ENCODE data around the gene ARPC1B. TPM values are rescaled to one million over a fixed set of nuclear protein-coding genes. Genes with fewer than 3 reads are reported as not detected.
"Not testable (repeated sequence)": the region's sequence is repeated elsewhere in the genome, so short reads cannot be mapped to it uniquely, and the experiment has no call there.

ARPC1B gene
- total and polyA plus RNA-seq, 2 experiments from 2014 or later = 485 to 599 TPM

- peaks cover 71% of the 10 kb centered on the region for H3F3A ChIP-seq (ENCODE audit: insufficient read depth)
- peak overlapping the region; percentile 54 for H3K4me2 ChIP-seq (ENCODE audit: unreplicated experiment)
- WGBS, 2 experiments (ENCODE audit: low coverage in 1 of 2, low lambda C conversion rate in 2 of 2, missing lambda C conversion rate in 2 of 2) = 87 to 88% methylated on average over 2 of the region's 2 CpGs
- no peaks in the 10 kb centered on the region for H3K27me3 ChIP-seq (replicated peaks; ENCODE audit: insufficient read depth)
- 0 out of 2 replicates have a peak, but pooled peaks cover 4% of the 10 kb centered on the region for H4K20me1 ChIP-seq (ENCODE audit: insufficient read depth)
- peaks cover 93% of the 10 kb centered on the region for H3K79me2 ChIP-seq (ENCODE audit: insufficient read depth)
- H3K9ac ChIP-seq = peak overlapping the region; percentile 51
- no peak for TF ChIP-seq EZH2 (IDR thresholded peaks at IDR 0.05; ENCODE audit: insufficient read depth, poor library complexity, severe bottlenecking)
- TF ChIP-seq EZH2phosphoT487 (IDR thresholded peaks at IDR 0.05; ENCODE audit: insufficient read depth, low read depth) = no peak
- peak overlapping the region; percentile 47 for H3K4me3 ChIP-seq
- peaks cover 27% of the 10 kb centered on the region for H3K36me3 ChIP-seq (ENCODE audit: low read depth)
- H3K9me2 ChIP-seq (ENCODE audit: insufficient read depth) = no peaks in the 10 kb centered on the region
- no peaks in the 10 kb centered on the region for H3K9me3 ChIP-seq (ENCODE audit: low read depth)
- peaks cover 44% of the 10 kb centered on the region for H3K4me1 ChIP-seq (ENCODE audit: insufficient read depth)
- in situ Hi-C loops (cut with MboI) = no loop called here
- H3K27ac ChIP-seq = peak overlapping the region; percentile 82
- peak; percentile 46 for DNase-seq
- H2AFZ ChIP-seq = no peak overlapping the region
Observed at GRCh38 chr7:99331002-99331401, 43.5 kb upstream of the ARPC1B start.

- TF ChIP-seq EZH2phosphoT487 (IDR thresholded peaks at IDR 0.05; ENCODE audit: insufficient read depth, low read depth) (no peak), EZH2 (IDR thresholded peaks at IDR 0.05; ENCODE audit: insufficient read depth, poor library complexity, severe bottlenecking) (no peak)
- Histone ChIP-seq H3K27me3 (replicated peaks; ENCODE audit: insufficient read depth) (no peaks in the 10 kb centered on the region), H2AFZ (no peak overlapping the region), H3K4me3 (no peak overlapping the region), H4K20me1 (ENCODE audit: insufficient read depth) (no peaks in the 10 kb centered on the region), H3K4me1 (ENCODE audit: insufficient read depth) (no peaks in the 10 kb centered on the region), H3K9ac (no peak overlapping the region), H3K79me2 (ENCODE audit: insufficient read depth) (peaks cover 98% of the 10 kb centered on the region), H3K36me3 (ENCODE audit: low read depth) (peaks cover 83% of the 10 kb centered on the region), H3K9me3 (ENCODE audit: low read depth) (no peaks in the 10 kb centered on the region), H3K4me2 (ENCODE audit: unreplicated experiment) (no peak overlapping the region), H3K9me2 (ENCODE audit: insufficient read depth) (no peaks in the 10 kb centered on the region), H3K27ac (no peak overlapping the region), H3F3A (ENCODE audit: insufficient read depth) (0 out of 2 replicates have a peak, but pooled peaks cover 8% of the 10 kb centered on the region)
- in situ Hi-C loops (cut with MboI) = no loop called here
- WGBS, 2 experiments (ENCODE audit: low coverage in 1 of 2, low lambda C conversion rate in 2 of 2, missing lambda C conversion rate in 2 of 2) = 96 to 98% methylated on average over 3 of the region's 3 CpGs
- no peak for DNase-seq
Observed at GRCh38 chr7:99339595-99339994, 34.9 kb upstream of the ARPC1B start.

- no peak for DNase-seq
- in situ Hi-C loops (cut with MboI) = no loop called here
- H3K4me3 ChIP-seq = no peak overlapping the region
- no peak overlapping the region for H3K9ac ChIP-seq
- H3K79me2 ChIP-seq (ENCODE audit: insufficient read depth) = peaks cover 98% of the 10 kb centered on the region
- no peaks in the 10 kb centered on the region for H3K4me1 ChIP-seq (ENCODE audit: insufficient read depth)
- H4K20me1 ChIP-seq (ENCODE audit: insufficient read depth) = no peaks in the 10 kb centered on the region
- no peak overlapping the region for H3K4me2 ChIP-seq (ENCODE audit: unreplicated experiment)
- no peak overlapping the region for H3K27ac ChIP-seq
- H3K9me3 ChIP-seq (ENCODE audit: low read depth) = no peaks in the 10 kb centered on the region
- 0 out of 2 replicates have a peak, but pooled peaks cover 7% of the 10 kb centered on the region for H3F3A ChIP-seq (ENCODE audit: insufficient read depth)
- 84 to 85% methylated on average over 3 of the region's 3 CpGs for WGBS, 2 experiments (ENCODE audit: low coverage in 1 of 2, low lambda C conversion rate in 2 of 2, missing lambda C conversion rate in 2 of 2)
- peaks cover 82% of the 10 kb centered on the region for H3K36me3 ChIP-seq (ENCODE audit: low read depth)
- no peaks in the 10 kb centered on the region for H3K9me2 ChIP-seq (ENCODE audit: insufficient read depth)
- H3K27me3 ChIP-seq (replicated peaks; ENCODE audit: insufficient read depth) = no peaks in the 10 kb centered on the region
- no peak for TF ChIP-seq EZH2 (IDR thresholded peaks at IDR 0.05; ENCODE audit: insufficient read depth, poor library complexity, severe bottlenecking)
- TF ChIP-seq EZH2phosphoT487 (IDR thresholded peaks at IDR 0.05; ENCODE audit: insufficient read depth, low read depth) = no peak
- H2AFZ ChIP-seq = no peak overlapping the region
Observed at GRCh38 chr7:99340659-99341058, 33.9 kb upstream of the ARPC1B start.

GRCh38 chr7:99344061-99344647 lies 30.4 kb upstream of the ARPC1B start:
- in situ Hi-C loops (cut with MboI) = no loop called here
- no peak overlapping the region for H3K27ac ChIP-seq
- H4K20me1 ChIP-seq (ENCODE audit: insufficient read depth) = no peaks in the 10 kb centered on the region
- no peaks in the 10 kb centered on the region for H3K9me2 ChIP-seq (ENCODE audit: insufficient read depth)
- H3F3A ChIP-seq (ENCODE audit: insufficient read depth) = 0 out of 2 replicates have a peak, but pooled peaks cover 3% of the 10 kb centered on the region
- DNase-seq = no peak
- H3K9me3 ChIP-seq (ENCODE audit: low read depth) = no peaks in the 10 kb centered on the region
- H3K4me3 ChIP-seq = no peak overlapping the region
- H2AFZ ChIP-seq = no peak overlapping the region
- 94 to 96% methylated on average over 13 of the region's 13 CpGs for WGBS, 2 experiments (ENCODE audit: low coverage in 1 of 2, low lambda C conversion rate in 2 of 2, missing lambda C conversion rate in 2 of 2)
- no peak overlapping the region for H3K9ac ChIP-seq
- peaks cover 86% of the 10 kb centered on the region for H3K36me3 ChIP-seq (ENCODE audit: low read depth)
- TF ChIP-seq EZH2phosphoT487 (IDR thresholded peaks at IDR 0.05; ENCODE audit: insufficient read depth, low read depth) (no peak), EZH2 (IDR thresholded peaks at IDR 0.05; ENCODE audit: insufficient read depth, poor library complexity, severe bottlenecking) (no peak)
- peaks cover 92% of the 10 kb centered on the region for H3K79me2 ChIP-seq (ENCODE audit: insufficient read depth)
- H3K4me1 ChIP-seq (ENCODE audit: insufficient read depth) = no peaks in the 10 kb centered on the region
- no peak overlapping the region for H3K4me2 ChIP-seq (ENCODE audit: unreplicated experiment)
- H3K27me3 ChIP-seq (replicated peaks; ENCODE audit: insufficient read depth) = no peaks in the 10 kb centered on the region

- H2AFZ ChIP-seq; H3K4me1 ChIP-seq (ENCODE audit: insufficient read depth); H3F3A ChIP-seq (ENCODE audit: insufficient read depth); in situ Hi-C loops (cut with MboI); H3K27ac ChIP-seq; H3K9ac ChIP-seq; H3K4me2 ChIP-seq (ENCODE audit: unreplicated experiment); H3K4me3 ChIP-seq; H3K9me2 ChIP-seq (ENCODE audit: insufficient read depth); H4K20me1 ChIP-seq (ENCODE audit: insufficient read depth); H3K9me3 ChIP-seq (ENCODE audit: low read depth); DNase-seq; H3K27me3 ChIP-seq (replicated peaks; ENCODE audit: insufficient read depth): not testable (repeated sequence)
- H3K36me3 ChIP-seq (ENCODE audit: low read depth) = peaks cover 70% of the 10 kb centered on the region
- H3K79me2 ChIP-seq (ENCODE audit: insufficient read depth) = peaks cover 66% of the 10 kb centered on the region
- 96 to 100% methylated on average over 3 of the region's 3 CpGs for WGBS, 2 experiments (ENCODE audit: low coverage in 1 of 2, low lambda C conversion rate in 2 of 2, missing lambda C conversion rate in 2 of 2)
Observed at GRCh38 chr7:99350641-99351040, 23.9 kb upstream of the ARPC1B start.
